DOHH2 (cell line): ENCODE data around the gene FOXA3.

Experiments used
- CTCF ChIP-seq: fragments of 200-600 bp; sonication (generic); IDR thresholded peaks from one replicate; pipeline ENCODE4 v1.5.1; 2014; ENCODE audit warnings: antibody characterized with exemption, mild to moderate bottlenecking, low read depth, low read length; ENCODE audit not compliant: poor library complexity, severe bottlenecking
- EZH2phosphoT487 ChIP-seq: fragments of 200-600 bp; sonication (generic); IDR thresholded peaks from 2 replicates; pipeline ENCODE4 v1.6.1; 2017; ENCODE audit warnings: borderline replicate concordance, mild to moderate bottlenecking, antibody characterized with exemption, low read length, moderate library complexity, mixed read lengths

GRCh38 chr19:45899919-45900589, 35.9 kb downstream of the FOXA3 start:
- TF ChIP-seq CTCF (no peak), EZH2phosphoT487 (no peak)
